HL-60 (cell line): ENCODE data around the gene CCT5.

Experiments
- GABPA ChIP-seq: IDR thresholded peaks from 2 replicates; pipeline ENCODE4 v1.6.1; 2012; ENCODE audit warnings: low read depth
- POLR2AphosphoS5 ChIP-seq: IDR thresholded peaks from 2 replicates; pipeline ENCODE4 v1.6.1; 2012; ENCODE audit warnings: low read depth
- TF ChIP-seq, protein P1 (sequence below): IDR thresholded peaks from one replicate; pipeline ENCODE4 v1.5.1; 2011; ENCODE audit warnings: low read length, control low read depth, inconsistent platforms; ENCODE audit not compliant: insufficient read depth
- TF ChIP-seq, protein P2 (sequence below): IDR thresholded peaks from 2 replicates; pipeline ENCODE4 v1.6.1; 2012; ENCODE audit warnings: low read depth; ENCODE audit not compliant: insufficient replicate concordance

DNA sequence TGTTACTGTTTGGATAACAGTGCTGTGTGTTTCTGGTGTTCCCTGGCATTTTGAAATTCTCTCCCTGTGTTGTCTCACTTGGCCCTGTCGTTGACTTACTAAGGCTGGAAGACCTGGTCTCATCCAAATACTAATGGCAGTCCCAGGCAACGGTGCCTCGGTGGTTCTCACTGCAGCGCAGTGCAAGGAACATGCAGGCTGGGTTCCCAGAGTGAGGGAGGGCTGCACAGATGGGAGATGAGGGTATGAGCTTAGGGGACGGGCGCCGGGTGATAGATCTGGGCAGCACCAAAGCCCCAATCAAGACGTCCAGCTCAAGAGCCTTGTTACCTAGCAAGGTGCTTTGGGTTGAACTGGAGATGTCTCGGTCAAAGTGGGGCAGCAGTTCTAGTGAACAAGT, 11.0 kb downstream of the CCT5 start:
- TF ChIP-seq, protein P1, sequence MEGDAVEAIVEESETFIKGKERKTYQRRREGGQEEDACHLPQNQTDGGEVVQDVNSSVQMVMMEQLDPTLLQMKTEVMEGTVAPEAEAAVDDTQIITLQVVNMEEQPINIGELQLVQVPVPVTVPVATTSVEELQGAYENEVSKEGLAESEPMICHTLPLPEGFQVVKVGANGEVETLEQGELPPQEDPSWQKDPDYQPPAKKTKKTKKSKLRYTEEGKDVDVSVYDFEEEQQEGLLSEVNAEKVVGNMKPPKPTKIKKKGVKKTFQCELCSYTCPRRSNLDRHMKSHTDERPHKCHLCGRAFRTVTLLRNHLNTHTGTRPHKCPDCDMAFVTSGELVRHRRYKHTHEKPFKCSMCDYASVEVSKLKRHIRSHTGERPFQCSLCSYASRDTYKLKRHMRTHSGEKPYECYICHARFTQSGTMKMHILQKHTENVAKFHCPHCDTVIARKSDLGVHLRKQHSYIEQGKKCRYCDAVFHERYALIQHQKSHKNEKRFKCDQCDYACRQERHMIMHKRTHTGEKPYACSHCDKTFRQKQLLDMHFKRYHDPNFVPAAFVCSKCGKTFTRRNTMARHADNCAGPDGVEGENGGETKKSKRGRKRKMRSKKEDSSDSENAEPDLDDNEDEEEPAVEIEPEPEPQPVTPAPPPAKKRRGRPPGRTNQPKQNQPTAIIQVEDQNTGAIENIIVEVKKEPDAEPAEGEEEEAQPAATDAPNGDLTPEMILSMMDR = no peak
- TF ChIP-seq, protein P2, sequence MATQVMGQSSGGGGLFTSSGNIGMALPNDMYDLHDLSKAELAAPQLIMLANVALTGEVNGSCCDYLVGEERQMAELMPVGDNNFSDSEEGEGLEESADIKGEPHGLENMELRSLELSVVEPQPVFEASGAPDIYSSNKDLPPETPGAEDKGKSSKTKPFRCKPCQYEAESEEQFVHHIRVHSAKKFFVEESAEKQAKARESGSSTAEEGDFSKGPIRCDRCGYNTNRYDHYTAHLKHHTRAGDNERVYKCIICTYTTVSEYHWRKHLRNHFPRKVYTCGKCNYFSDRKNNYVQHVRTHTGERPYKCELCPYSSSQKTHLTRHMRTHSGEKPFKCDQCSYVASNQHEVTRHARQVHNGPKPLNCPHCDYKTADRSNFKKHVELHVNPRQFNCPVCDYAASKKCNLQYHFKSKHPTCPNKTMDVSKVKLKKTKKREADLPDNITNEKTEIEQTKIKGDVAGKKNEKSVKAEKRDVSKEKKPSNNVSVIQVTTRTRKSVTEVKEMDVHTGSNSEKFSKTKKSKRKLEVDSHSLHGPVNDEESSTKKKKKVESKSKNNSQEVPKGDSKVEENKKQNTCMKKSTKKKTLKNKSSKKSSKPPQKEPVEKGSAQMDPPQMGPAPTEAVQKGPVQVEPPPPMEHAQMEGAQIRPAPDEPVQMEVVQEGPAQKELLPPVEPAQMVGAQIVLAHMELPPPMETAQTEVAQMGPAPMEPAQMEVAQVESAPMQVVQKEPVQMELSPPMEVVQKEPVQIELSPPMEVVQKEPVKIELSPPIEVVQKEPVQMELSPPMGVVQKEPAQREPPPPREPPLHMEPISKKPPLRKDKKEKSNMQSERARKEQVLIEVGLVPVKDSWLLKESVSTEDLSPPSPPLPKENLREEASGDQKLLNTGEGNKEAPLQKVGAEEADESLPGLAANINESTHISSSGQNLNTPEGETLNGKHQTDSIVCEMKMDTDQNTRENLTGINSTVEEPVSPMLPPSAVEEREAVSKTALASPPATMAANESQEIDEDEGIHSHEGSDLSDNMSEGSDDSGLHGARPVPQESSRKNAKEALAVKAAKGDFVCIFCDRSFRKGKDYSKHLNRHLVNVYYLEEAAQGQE = no peak
- TF ChIP-seq GABPA (no peak), POLR2AphosphoS5 (no peak)
